Measurements from ENCODE around the gene TRIP11. TPM values are rescaled to one million over a fixed set of nuclear protein-coding genes. Genes with fewer than 3 reads are reported as not detected.

Gene TRIP11
- polyA plus RNA-seq, 3 donors: 6.1 to 15.6 (median 13.4) TPM

DNA sequence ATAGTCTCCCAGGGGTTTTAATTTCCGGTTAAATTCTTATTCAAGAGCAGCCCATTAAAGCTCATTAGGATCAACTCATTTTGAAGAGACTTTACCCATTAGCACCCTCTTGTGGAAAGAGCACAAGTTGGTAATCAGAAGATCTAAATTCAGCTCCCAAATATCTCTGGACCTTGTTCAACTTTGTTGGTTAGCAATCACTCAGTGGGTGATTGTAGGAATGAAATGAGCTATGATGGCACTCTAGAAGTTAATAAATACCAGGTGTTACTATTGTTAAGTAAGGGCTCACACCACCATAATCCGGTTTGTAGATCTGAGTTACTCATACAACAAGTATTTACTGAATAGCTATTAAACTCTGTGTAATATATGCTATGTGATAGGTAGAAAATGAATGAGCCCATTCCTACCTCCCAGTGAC, 42.9 kb downstream of the TRIP11 start:
- H3K4me2 ChIP-seq (replicated peaks; ENCODE audit: extremely low read depth, low read length, poor library complexity, severe bottlenecking): no peak overlapping the region
- H3K27me3 ChIP-seq (ENCODE audit: control insufficient read depth in 2 of 2, insufficient read depth in 2 of 2, low read length in 2 of 2): no peaks in the 10 kb centered on the region
- peaks cover 41 to 73% of the 10 kb centered on the region in 2 donors for H3K36me3 ChIP-seq (replicated peaks in 1 of 2; ENCODE audit: control insufficient read depth in 1 of 2, insufficient read depth in 2 of 2, low read length in 2 of 2)
- intact Hi-C loops (cut with micrococcal nuclease): loop anchor here in 1 of 2 donors (5.0 kb wide), 1 partner anchor 345 kb away; no protein-coding TSS in a partner anchor
- peak in 2 of 3 donors; percentile 7 to 11 for DNase-seq
- no peaks in the 10 kb centered on the region for H4K20me1 ChIP-seq (ENCODE audit: insufficient read depth, low read length)
- H3K79me2 ChIP-seq (ENCODE audit: insufficient read depth, low read length): no peaks in the 10 kb centered on the region
- H3K4me3 ChIP-seq (replicated peaks in 1 of 3; ENCODE audit: low read depth in 2 of 3, low read length in 3 of 3): no peak overlapping the region
- no peak overlapping the region for H3K27ac ChIP-seq (ENCODE audit: low read depth in 1 of 2, low read length in 2 of 2)
- no CpG with 5 or more reads among the region's 2 CpGs for WGBS (ENCODE audit: insufficient coverage)
- H3K4me1 ChIP-seq (ENCODE audit: control insufficient read depth in 1 of 2, insufficient read depth in 2 of 2, low read length in 2 of 2): no peaks in the 10 kb centered on the region
- Mint-ChIP-seq H3K36me3 (peaks cover 47 to 64% of the 10 kb centered on the region in 2 donors), H3K4me1 (peaks cover 12% of the 10 kb centered on the region), H3K4me3 (no peak overlapping the region), H3K27me3 (ENCODE audit: low read depth in 3 of 3) (no peaks in the 10 kb centered on the region), H3K9me3 (peaks cover 0 to 1% (median 0%) of the 10 kb centered on the region in 7 donors), H3K27ac (peak overlapping the region in 1 of 7 donors; percentile 70)
- H2AFZ ChIP-seq (ENCODE audit: insufficient read depth, low read depth, low read length, poor library complexity, severe bottlenecking): no peak overlapping the region
- H3K9me3 ChIP-seq (replicated peaks in 1 of 2; ENCODE audit: control insufficient read depth in 1 of 2, insufficient read depth in 1 of 2, low read length in 2 of 2): no peaks in the 10 kb centered on the region
- no peak overlapping the region for H3K9ac ChIP-seq (ENCODE audit: insufficient read depth, low read length, poor library complexity, severe bottlenecking)
- TF ChIP-seq CTCF (IDR thresholded peaks at IDR 0.05): peak; percentile 67

GRCh38 chr14:91987192-91987591, 52.7 kb downstream of the TRIP11 start:
- WGBS (ENCODE audit: insufficient coverage): no CpG with 5 or more reads among the region's 3 CpGs
- peaks cover 64 to 88% of the 10 kb centered on the region in 2 donors for H3K36me3 ChIP-seq (replicated peaks in 1 of 2; ENCODE audit: control insufficient read depth in 1 of 2, insufficient read depth in 2 of 2, low read length in 2 of 2)
- peaks cover 61 to 70% of the 10 kb centered on the region in 2 donors for H3K36me3 Mint-ChIP-seq

More at GRCh38 chr14:91987192-91987591, 52.7 kb downstream of the TRIP11 start:
- Mint-ChIP-seq H3K4me3 (no peak overlapping the region), H3K4me1 (peaks cover 33% of the 10 kb centered on the region), H3K27ac (peak overlapping the region in 2 of 7 donors; percentile 15 to 73), H3K9me3 (peaks cover 0 to 2% (median 0%) of the 10 kb centered on the region in 7 donors), H3K27me3 (ENCODE audit: low read depth in 3 of 3) (no peaks in the 10 kb centered on the region)
- H3K4me1 ChIP-seq (ENCODE audit: control insufficient read depth in 1 of 2, insufficient read depth in 2 of 2, low read length in 2 of 2): peaks cover 5 to 18% of the 10 kb centered on the region in 2 donors
- intact Hi-C loops (cut with micrococcal nuclease): no loop called here
- H4K20me1 ChIP-seq (ENCODE audit: insufficient read depth, low read length): no peaks in the 10 kb centered on the region
- no peak for DNase-seq
- H3K27me3 ChIP-seq (ENCODE audit: control insufficient read depth in 2 of 2, insufficient read depth in 2 of 2, low read length in 2 of 2): no peaks in the 10 kb centered on the region
- no peak overlapping the region for H3K4me2 ChIP-seq (replicated peaks; ENCODE audit: extremely low read depth, low read length, poor library complexity, severe bottlenecking)
- no peak for TF ChIP-seq CTCF (IDR thresholded peaks at IDR 0.05)
- H3K9ac ChIP-seq (ENCODE audit: insufficient read depth, low read length, poor library complexity, severe bottlenecking): no peak overlapping the region
- H3K27ac ChIP-seq (ENCODE audit: low read depth in 1 of 2, low read length in 2 of 2): no peak overlapping the region
- H3K9me3 ChIP-seq (replicated peaks in 1 of 2; ENCODE audit: control insufficient read depth in 1 of 2, insufficient read depth in 1 of 2, low read length in 2 of 2): no peaks in the 10 kb centered on the region
- H3K79me2 ChIP-seq (ENCODE audit: insufficient read depth, low read length): peaks cover 4% of the 10 kb centered on the region
- no peak overlapping the region for H2AFZ ChIP-seq (ENCODE audit: insufficient read depth, low read depth, low read length, poor library complexity, severe bottlenecking)
- H3K4me3 ChIP-seq (replicated peaks in 1 of 3; ENCODE audit: low read depth in 2 of 3, low read length in 3 of 3): no peak overlapping the region
